ENCODE results near the gene RETREG3.
A peak's percentile ranks its signal among the peaks of the same experiment; 100 is the strongest.
"Not testable (repeated sequence)": the region's sequence is repeated elsewhere in the genome, so short reads cannot be mapped to it uniquely, and the experiment has no call there.

Gene RETREG3

GRCh38 chr17:42548993-42549755 is 60.0 kb downstream of the RETREG3 start:
- no peak for DNase-seq

GRCh38 chr17:42548070-42548837 is 60.9 kb downstream of the RETREG3 start:
- peak; percentile 85 for DNase-seq

- no peak for DNase-seq
Measured at GRCh38 chr17:42547698-42548069, 61.5 kb downstream of the RETREG3 start.

GRCh38 chr17:42547001-42547461 is 62.1 kb downstream of the RETREG3 start:
- DNase-seq = no peak

- not testable (repeated sequence) for DNase-seq
Measured at GRCh38 chr17:42545755-42546505, 63.2 kb downstream of the RETREG3 start.

- DNase-seq = no peak
Measured at GRCh38 chr17:42544874-42545283, 64.3 kb downstream of the RETREG3 start.

GRCh38 chr17:42543190-42544079 is 65.7 kb downstream of the RETREG3 start:
- DNase-seq = no peak

- no peak for DNase-seq
Measured at GRCh38 chr17:42541041-42541833, 67.9 kb downstream of the RETREG3 start.

- not testable (repeated sequence) for DNase-seq
Measured at GRCh38 chr17:42540558-42540957, 68.6 kb downstream of the RETREG3 start.

- no peak for DNase-seq
Measured at GRCh38 chr17:42538482-42538881, 70.7 kb downstream of the RETREG3 start.

GRCh38 chr17:42537826-42538451 is 71.2 kb downstream of the RETREG3 start:
- no peak for DNase-seq

GRCh38 chr17:42537156-42537805 is 71.9 kb downstream of the RETREG3 start:
- no peak for DNase-seq

GRCh38 chr17:42536372-42537155 is 72.6 kb downstream of the RETREG3 start:
- peak; percentile 70 for DNase-seq

- peak; percentile 82 for DNase-seq
Measured at GRCh38 chr17:42536048-42536371, 73.2 kb downstream of the RETREG3 start, which contains the start of gene NAGLU. TSS of gene NAGLU (plus strand) at chr17:42536241. CDS start at chr17:42536273, 32 bp downstream.

GRCh38 chr17:42535155-42536047 is 73.8 kb downstream of the RETREG3 start:
- DNase-seq = no peak

- peak; percentile 51 for DNase-seq
Measured at GRCh38 chr17:42531455-42532354, 77.5 kb downstream of the RETREG3 start.

GRCh38 chr17:42530952-42531454 is 78.2 kb downstream of the RETREG3 start:
- no peak for DNase-seq

Data from activated CD8-positive, alpha-beta memory T cell treated with anti-CD3 and anti-CD28 coated beads, Interleukin-2, amount 50 U/mL, for 4 hours (primary cell).